ENCODE measurements around the gene PCBD2. TPM values are rescaled to one million over a fixed set of nuclear protein-coding genes. Genes with fewer than 3 reads are reported as not detected.

The PCBD2 gene
- total RNA-seq, 2 donors from 2014 or later: 10.5 to 15.7 TPM

- Mint-ChIP-seq H3K4me3 (no peak overlapping the region), H3K4me1 (ENCODE audit: low read depth in 2 of 2) (peaks cover 0 to 3% of the 10 kb centered on the region in 2 donors), H3K27me3 (no peaks in the 10 kb centered on the region), H3K27ac (no peak overlapping the region), H3K9me3 (no peaks in the 10 kb centered on the region), H3K36me3 (peaks cover 13% of the 10 kb centered on the region)
- ATAC-seq: no peak
- DNase-seq (ENCODE audit: low spot score): no peak
Measured at GRCh38 chr5:134957920-134958608, 53.1 kb downstream of the PCBD2 start.

- no peak overlapping the region for H3K4me3 Mint-ChIP-seq
Measured at GRCh38 chr5:134958755-134959154, 53.8 kb downstream of the PCBD2 start.

GRCh38 chr5:134963098-134963497 is 58.2 kb downstream of the PCBD2 start:
- Mint-ChIP-seq H3K4me1 (ENCODE audit: low read depth in 2 of 2) (peaks cover 4 to 9% of the 10 kb centered on the region in 2 donors), H3K4me3 (no peak overlapping the region), H3K36me3 (no peaks in the 10 kb centered on the region), H3K27ac (no peak overlapping the region), H3K27me3 (no peaks in the 10 kb centered on the region), H3K9me3 (no peaks in the 10 kb centered on the region)
- ATAC-seq (no peak), DNase-seq (ENCODE audit: low spot score) (no peak)

More at GRCh38 chr5:134958755-134959154, 53.8 kb downstream of the PCBD2 start:
- H3K9me3 Mint-ChIP-seq: no peaks in the 10 kb centered on the region
- ATAC-seq (no peak), DNase-seq (ENCODE audit: low spot score) (no peak)
- peaks cover 13% of the 10 kb centered on the region for H3K36me3 Mint-ChIP-seq
- H3K4me1 Mint-ChIP-seq (ENCODE audit: low read depth in 2 of 2): peaks cover 0 to 3% of the 10 kb centered on the region in 2 donors
- no peaks in the 10 kb centered on the region for H3K27me3 Mint-ChIP-seq
- no peak overlapping the region for H3K27ac Mint-ChIP-seq

GRCh38 chr5:134964359-134965270 is 59.7 kb downstream of the PCBD2 start:
- H3K4me1 Mint-ChIP-seq (ENCODE audit: low read depth in 2 of 2): peaks cover 4 to 6% of the 10 kb centered on the region in 2 donors
- H3K4me3 Mint-ChIP-seq: no peak overlapping the region
- DNase-seq (ENCODE audit: low spot score) (no peak), ATAC-seq (no peak)
- H3K36me3 Mint-ChIP-seq: no peaks in the 10 kb centered on the region
- peak overlapping the region in 1 of 2 donors; percentile 35 for H3K27ac Mint-ChIP-seq
- no peaks in the 10 kb centered on the region for H3K27me3 Mint-ChIP-seq
- no peaks in the 10 kb centered on the region for H3K9me3 Mint-ChIP-seq

GRCh38 chr5:134965271-134965825 is 60.4 kb downstream of the PCBD2 start:
- no peak overlapping the region for H3K4me3 Mint-ChIP-seq
- DNase-seq (ENCODE audit: low spot score) (no peak), ATAC-seq (no peak)
- no peak overlapping the region for H3K27ac Mint-ChIP-seq
- no peaks in the 10 kb centered on the region for H3K9me3 Mint-ChIP-seq
- no peaks in the 10 kb centered on the region for H3K36me3 Mint-ChIP-seq
- no peaks in the 10 kb centered on the region for H3K27me3 Mint-ChIP-seq
- peaks cover 4 to 6% of the 10 kb centered on the region in 2 donors for H3K4me1 Mint-ChIP-seq (ENCODE audit: low read depth in 2 of 2)

- H3K27me3 Mint-ChIP-seq: no peaks in the 10 kb centered on the region
Measured at GRCh38 chr5:134967607-134968006, 62.7 kb downstream of the PCBD2 start, which contains the start of gene CATSPER3. Gene CATSPER3, plus strand, starts transcription at chr5:134967907. Its CDS starts 85 bp downstream, at chr5:134967992.

GRCh38 chr5:134968055-134968454 is 63.1 kb downstream of the PCBD2 start:
- Mint-ChIP-seq H3K4me1 (ENCODE audit: low read depth in 2 of 2) (peaks cover 4 to 6% of the 10 kb centered on the region in 2 donors), H3K4me3 (no peak overlapping the region)

More at GRCh38 chr5:134967607-134968006, 62.7 kb downstream of the PCBD2 start, which contains the start of gene CATSPER3:
- Mint-ChIP-seq H3K9me3 (no peaks in the 10 kb centered on the region), H3K4me3 (no peak within 1 kb of the TSS), H3K4me1 (ENCODE audit: low read depth in 2 of 2) (peaks cover 4 to 6% of the 10 kb centered on the region in 2 donors), H3K36me3 (no peaks in the 10 kb centered on the region), H3K27ac (no peak within 1 kb of the TSS)
- no peak for DNase-seq (ENCODE audit: low spot score)
- no peak for ATAC-seq

GRCh38 chr5:134969166-134969565 is 64.2 kb downstream of the PCBD2 start:
- Mint-ChIP-seq H3K27ac (no peak overlapping the region), H3K27me3 (no peaks in the 10 kb centered on the region), H3K4me3 (no peak overlapping the region), H3K9me3 (no peaks in the 10 kb centered on the region), H3K36me3 (no peaks in the 10 kb centered on the region), H3K4me1 (ENCODE audit: low read depth in 2 of 2) (peaks cover 2 to 3% of the 10 kb centered on the region in 2 donors)
- DNase-seq (ENCODE audit: low spot score) (no peak), ATAC-seq (no peak)

More at GRCh38 chr5:134968055-134968454, 63.1 kb downstream of the PCBD2 start:
- Mint-ChIP-seq H3K27me3 (no peaks in the 10 kb centered on the region), H3K9me3 (no peaks in the 10 kb centered on the region), H3K27ac (no peak overlapping the region), H3K36me3 (no peaks in the 10 kb centered on the region)
- ATAC-seq: no peak
- no peak for DNase-seq (ENCODE audit: low spot score)

- peaks cover 15% of the 10 kb centered on the region for H3K36me3 Mint-ChIP-seq
Measured at GRCh38 chr5:134975078-134975715, 70.3 kb downstream of the PCBD2 start.

GRCh38 chr5:134975843-134976242 is 70.9 kb downstream of the PCBD2 start:
- Mint-ChIP-seq H3K4me1 (ENCODE audit: low read depth in 2 of 2) (peaks cover 3 to 5% of the 10 kb centered on the region in 2 donors), H3K27me3 (peaks cover 0 to 3% of the 10 kb centered on the region in 2 donors), H3K36me3 (peaks cover 18% of the 10 kb centered on the region), H3K4me3 (no peak overlapping the region), H3K9me3 (peaks cover 15% of the 10 kb centered on the region), H3K27ac (no peak overlapping the region)
- ATAC-seq: no peak
- DNase-seq (ENCODE audit: low spot score): no peak

More at GRCh38 chr5:134975078-134975715, 70.3 kb downstream of the PCBD2 start:
- peaks cover 3 to 5% of the 10 kb centered on the region in 2 donors for H3K4me1 Mint-ChIP-seq (ENCODE audit: low read depth in 2 of 2)
- no peak for DNase-seq (ENCODE audit: low spot score)
- no peak overlapping the region for H3K27ac Mint-ChIP-seq
- ATAC-seq: no peak
- no peak overlapping the region for H3K4me3 Mint-ChIP-seq
- H3K9me3 Mint-ChIP-seq: peaks cover 11% of the 10 kb centered on the region
- H3K27me3 Mint-ChIP-seq: no peaks in the 10 kb centered on the region

- Mint-ChIP-seq H3K9me3 (peaks cover 15% of the 10 kb centered on the region), H3K27me3 (peaks cover 2 to 5% of the 10 kb centered on the region in 2 donors), H3K27ac (no peak overlapping the region), H3K4me1 (ENCODE audit: low read depth in 2 of 2) (peaks cover 3 to 5% of the 10 kb centered on the region in 2 donors), H3K4me3 (no peak overlapping the region), H3K36me3 (peaks cover 28% of the 10 kb centered on the region)
- ATAC-seq (no peak), DNase-seq (ENCODE audit: low spot score) (no peak)
Measured at GRCh38 chr5:134976841-134977240, 71.9 kb downstream of the PCBD2 start.

- Mint-ChIP-seq H3K27ac (no peak overlapping the region), H3K36me3 (peaks cover 53% of the 10 kb centered on the region), H3K27me3 (peaks cover 5 to 22% of the 10 kb centered on the region in 2 donors), H3K4me3 (no peak overlapping the region), H3K9me3 (peaks cover 22% of the 10 kb centered on the region), H3K4me1 (ENCODE audit: low read depth in 2 of 2) (peaks cover 3 to 5% of the 10 kb centered on the region in 2 donors)
- no peak for DNase-seq (ENCODE audit: low spot score)
- ATAC-seq: no peak
Measured at GRCh38 chr5:134979416-134979815, 74.5 kb downstream of the PCBD2 start.

GRCh38 chr5:134982230-134982629 is 77.3 kb downstream of the PCBD2 start:
- Mint-ChIP-seq H3K9me3 (peaks cover 20% of the 10 kb centered on the region), H3K4me3 (no peak overlapping the region), H3K27me3 (peaks cover 12 to 22% of the 10 kb centered on the region in 2 donors), H3K27ac (no peak overlapping the region), H3K4me1 (ENCODE audit: low read depth in 2 of 2) (no peaks in the 10 kb centered on the region), H3K36me3 (peaks cover 45% of the 10 kb centered on the region)
- ATAC-seq: no peak
- no peak for DNase-seq (ENCODE audit: low spot score)

Data from natural killer cell treated with Interleukin-12 subunit alpha and Interleukin-12 subunit beta and Interleukin-15 and Interleukin-18, amount 100 ng/mL, for 72 hours (primary cell).